GM18508 (cell line): ENCODE data around the gene LHPP.

Experiments used
- ATAC-seq: cut with Tn5 transposase; IDR thresholded peaks from one replicate; pipeline ENCODE4 v1.9.1; 2021; ENCODE audit warnings: moderate number of reproducible peaks; ENCODE audit not compliant: insufficient read depth, unreplicated experiment

The LHPP gene

DNA sequence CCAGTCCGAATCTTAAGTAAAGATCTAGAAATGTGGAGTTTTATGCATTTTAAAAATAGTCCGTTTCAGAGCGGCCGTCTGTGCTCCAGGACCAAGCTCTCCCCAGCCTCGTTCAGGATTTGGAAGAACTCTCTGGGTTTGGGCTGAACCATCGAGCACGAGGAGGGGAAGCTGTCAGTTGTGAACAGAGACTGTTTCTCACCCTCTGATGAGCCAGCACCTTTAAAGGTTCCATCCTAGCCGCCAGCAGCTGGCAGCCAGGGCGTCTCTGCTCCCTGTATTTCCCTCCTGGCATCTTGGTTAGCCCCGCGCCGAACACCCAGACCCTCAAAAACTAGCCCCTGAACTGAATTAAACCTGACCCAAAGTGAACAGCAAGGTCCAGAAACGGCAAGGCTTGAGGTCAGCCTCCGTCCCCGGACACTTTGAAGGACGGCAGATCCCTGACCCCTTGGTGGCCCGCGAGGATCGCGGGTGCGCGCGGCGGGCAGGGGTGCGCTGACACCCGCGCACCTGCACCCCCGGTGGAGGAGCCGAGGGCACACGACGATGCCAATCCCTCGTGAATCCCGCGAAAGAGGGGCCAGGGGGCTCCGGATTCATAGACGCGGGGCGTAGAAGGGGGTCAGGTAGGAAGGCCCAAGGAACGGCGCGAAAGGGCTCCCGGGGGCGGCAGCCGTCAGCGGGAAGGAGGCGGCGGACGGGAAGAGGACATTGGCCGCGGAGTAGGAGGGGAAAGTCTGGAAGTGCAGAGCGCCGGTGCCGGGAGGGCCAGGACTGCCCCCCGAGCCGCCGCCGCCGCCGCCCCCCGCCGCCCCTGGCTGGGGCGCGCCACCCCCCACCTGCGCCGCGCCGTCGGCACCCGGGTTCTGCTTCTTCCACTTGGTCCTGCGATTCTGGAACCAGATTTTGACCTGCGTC, 14.5 kb upstream of the LHPP start:
- ATAC-seq = no peak

- no peak for ATAC-seq
Observed at GRCh38 chr10:124447751-124448466, 13.7 kb upstream of the LHPP start.

DNA sequence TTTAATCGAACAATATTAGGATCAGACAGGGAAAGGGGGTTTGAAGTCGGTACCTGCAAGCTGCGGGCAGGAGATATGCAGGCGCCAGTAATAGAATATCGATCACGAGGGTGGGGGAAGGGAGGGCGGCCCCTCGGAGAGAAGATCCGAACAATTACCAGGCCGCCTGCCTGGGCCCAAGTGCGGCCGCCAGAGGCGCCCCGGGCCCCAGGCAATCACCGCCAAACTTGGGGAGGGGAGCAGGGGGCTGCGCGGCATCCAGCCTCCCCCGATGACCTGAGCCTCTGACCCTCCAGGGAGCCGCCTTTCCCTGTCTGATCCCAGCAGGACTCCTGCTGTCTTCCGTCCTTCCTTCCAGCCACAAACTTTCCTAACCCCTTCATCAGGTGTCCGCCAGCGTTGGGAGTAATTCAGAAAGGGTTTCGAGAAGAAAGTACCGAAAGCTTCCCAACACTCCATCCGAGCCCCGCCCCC, 12.9 kb upstream of the LHPP start:
- no peak for ATAC-seq

DNA sequence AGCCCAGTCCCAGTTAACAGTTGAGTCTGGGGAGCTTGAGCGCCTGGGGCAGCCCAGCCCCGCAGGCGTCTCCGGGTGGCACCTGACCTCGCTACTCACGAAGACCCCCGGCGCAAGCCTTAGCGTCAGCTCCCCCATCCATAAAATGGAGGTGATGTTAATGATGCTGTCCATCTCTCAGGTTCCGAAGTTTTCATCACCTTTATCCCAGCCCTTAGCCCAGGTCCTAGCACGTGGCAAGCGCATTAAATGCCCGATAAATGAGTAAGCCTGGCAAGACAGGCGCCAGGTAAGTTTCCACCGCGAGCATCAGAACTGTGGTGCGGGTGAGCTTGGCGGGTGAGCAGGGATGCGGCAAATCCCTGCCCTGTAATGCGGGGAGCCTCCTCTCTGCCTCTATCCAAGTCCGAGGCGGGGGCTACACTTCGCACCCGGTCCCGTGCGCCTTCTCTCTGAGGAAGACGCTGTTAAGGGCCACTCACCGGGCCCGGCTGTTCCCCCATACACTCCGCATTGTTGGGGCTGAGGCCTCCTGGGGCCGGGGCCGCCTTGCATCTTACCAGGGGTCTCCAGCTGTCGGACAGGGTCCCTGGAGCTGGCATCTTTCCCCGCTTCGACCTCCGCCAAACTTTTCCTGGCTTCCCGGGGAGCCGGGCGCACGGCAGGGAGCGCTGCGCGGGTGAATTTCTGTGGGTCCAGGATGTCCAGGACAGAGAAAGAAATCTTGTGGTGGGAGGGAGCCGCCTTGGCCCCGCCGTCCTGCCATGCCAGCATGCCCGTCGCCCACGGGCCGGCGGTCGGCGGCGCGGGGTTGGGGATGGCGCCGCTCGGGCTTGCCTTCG, 12.2 kb upstream of the LHPP start:
- ATAC-seq = no peak

DNA sequence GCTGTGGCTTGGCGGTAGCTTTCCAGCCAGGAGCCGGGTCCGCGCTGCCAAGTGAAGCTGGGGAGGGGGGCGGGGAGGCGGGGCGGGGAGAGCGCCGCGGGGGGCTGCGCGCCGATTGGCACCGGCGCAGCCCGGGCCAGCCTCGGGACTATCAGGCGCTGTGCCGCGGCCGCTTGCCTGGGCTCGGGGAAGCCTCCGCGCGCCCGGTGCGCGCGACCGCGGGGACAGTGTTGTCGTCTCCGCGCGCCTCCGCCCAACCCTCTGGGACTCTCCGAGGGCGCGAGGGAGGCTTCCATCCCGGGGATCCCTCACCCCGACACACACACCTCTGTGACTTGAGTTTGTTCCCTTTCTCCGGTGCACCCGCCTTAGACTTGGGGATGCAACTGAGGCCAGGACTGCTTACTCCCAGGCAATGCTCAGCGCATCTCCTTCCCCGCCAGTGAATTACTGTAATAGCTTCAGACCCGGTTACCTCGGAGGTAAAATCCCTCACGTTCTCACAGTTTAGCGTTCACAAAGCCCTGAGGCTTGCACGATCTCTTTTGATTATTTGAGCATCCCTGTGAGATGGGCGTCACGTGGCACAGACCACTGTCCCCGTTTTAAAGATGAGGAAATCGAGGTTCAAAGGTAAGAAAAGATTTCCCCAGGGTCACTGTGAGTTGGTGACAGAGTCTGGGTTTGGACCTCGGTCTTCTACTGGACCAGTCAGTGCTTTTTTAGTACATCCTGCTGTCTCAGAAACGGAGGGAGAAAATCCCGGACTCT, 11.4 kb upstream of the LHPP start, which contains the start of gene NKX1-2:
TSS of gene NKX1-2 (minus strand) at position 24 of the 771 bp plus-strand sequence. CDS start 92 bp downstream, outside the sequence.
- ATAC-seq = no peak

DNA sequence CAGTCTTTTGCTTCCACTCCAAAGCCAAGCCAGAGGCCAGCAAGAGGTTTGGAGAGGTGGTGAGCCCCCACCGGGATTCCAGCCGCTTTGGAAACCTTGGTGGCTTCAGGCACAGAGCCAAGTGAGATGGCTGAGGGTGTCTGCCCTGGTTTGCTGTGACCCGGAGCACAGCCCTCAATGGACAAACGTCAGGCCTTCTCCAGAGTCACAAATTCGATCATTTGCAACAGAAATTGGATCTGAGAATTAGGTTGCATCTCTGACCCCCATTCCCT, 10.9 kb upstream of the LHPP start:
- no peak for ATAC-seq

DNA sequence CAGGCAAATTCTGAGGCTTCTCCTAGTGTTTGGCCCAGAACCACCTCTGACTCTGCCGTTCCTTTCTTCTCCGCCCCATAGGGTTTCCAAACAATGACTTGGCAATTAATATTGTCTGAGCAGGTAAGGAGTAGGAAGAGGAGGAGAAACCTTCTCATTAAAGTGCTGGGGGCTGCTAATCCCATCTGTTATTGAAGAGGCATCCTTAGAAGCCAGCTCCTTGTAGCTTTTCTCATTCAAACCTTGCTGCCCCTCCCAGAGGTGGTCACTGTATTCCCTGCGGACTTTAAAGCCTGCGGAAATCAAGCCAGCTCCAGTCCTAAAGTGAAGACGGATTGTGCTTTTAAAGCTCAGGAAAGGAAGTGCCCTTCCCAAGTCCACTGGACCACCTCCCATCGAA, 10.3 kb upstream of the LHPP start:
- no peak for ATAC-seq

DNA sequence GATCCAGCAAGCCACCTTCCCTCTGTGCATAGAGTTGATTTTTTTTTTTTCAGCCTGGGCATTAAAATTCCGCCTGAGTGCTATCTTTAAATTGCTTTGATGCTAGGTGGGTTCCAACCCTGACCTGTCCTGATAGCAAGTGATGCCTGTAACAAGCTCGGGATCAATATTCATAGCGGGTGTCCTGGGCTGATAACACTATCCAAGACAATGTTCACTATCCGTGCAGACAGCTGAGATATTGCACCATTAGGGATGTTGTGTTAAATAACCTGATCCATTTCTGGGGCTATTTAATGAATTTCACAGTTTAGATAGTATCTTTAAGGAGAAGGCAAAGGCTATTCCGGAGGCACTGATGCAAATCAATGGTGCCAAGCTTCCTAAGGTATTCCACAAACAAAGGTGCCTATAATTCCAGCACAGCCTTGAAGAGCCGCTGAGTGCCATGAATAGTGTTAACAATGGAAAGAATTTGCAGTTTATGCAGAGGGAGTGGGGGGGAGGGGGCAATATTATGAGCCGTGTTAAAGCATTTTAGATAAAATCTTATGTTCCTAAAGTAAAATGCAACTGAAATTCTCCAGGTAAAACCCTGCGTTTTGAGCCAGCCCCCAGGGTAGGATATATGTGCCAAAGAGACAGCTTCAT, 7.5 kb upstream of the LHPP start:
- ATAC-seq = no peak

- ATAC-seq = no peak
Observed at GRCh38 chr10:124455441-124455840, 6.2 kb upstream of the LHPP start.

DNA sequence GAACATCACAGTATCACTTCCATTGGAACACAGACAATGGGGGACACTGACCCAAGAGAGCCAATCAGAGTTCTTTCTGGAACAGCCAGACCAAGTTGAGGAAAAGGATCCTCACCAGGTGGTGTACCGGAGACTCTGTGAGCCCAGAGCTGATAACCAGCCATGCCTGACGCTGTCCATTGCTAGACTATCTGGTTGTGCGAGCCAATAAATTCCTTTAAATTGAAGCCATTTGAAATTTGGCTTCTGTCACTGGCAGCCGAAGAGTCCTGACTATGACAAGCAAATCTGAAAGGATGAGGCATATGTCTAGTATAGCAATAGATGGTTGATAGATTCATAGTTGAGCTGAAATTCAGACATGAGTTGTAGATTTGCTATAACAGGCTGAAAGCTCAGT, 3.1 kb upstream of the LHPP start:
- no peak for ATAC-seq

DNA sequence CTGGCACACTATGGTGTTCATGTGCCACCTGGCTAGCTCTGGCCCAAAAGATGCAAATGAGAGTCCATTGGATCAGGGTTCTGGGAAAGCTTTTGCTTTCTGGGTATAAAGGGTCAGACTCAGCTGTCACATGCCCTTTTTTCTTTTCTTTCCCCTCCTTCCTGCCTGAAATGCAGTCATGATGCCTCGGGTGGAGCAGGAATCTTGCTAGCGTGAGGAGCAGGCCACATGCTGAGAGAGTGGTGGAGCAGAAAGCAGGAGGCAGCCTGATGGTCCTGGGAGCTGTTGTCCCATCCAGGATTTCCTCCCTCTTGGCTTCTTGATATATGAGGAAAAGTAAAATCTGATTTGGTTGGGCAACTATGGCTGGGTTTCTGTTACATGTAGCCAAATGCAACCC, 2.7 kb upstream of the LHPP start:
- ATAC-seq = no peak

GRCh38 chr10:124459395-124459794, 2.2 kb upstream of the LHPP start:
- ATAC-seq = no peak

GRCh38 chr10:124460144-124460543, 1.5 kb upstream of the LHPP start:
- no peak for ATAC-seq

GRCh38 chr10:124462348-124462695, 699 bp downstream of the LHPP start:
- ATAC-seq = no peak

GRCh38 chr10:124464028-124464965, 2.7 kb downstream of the LHPP start:
- no peak for ATAC-seq

DNA sequence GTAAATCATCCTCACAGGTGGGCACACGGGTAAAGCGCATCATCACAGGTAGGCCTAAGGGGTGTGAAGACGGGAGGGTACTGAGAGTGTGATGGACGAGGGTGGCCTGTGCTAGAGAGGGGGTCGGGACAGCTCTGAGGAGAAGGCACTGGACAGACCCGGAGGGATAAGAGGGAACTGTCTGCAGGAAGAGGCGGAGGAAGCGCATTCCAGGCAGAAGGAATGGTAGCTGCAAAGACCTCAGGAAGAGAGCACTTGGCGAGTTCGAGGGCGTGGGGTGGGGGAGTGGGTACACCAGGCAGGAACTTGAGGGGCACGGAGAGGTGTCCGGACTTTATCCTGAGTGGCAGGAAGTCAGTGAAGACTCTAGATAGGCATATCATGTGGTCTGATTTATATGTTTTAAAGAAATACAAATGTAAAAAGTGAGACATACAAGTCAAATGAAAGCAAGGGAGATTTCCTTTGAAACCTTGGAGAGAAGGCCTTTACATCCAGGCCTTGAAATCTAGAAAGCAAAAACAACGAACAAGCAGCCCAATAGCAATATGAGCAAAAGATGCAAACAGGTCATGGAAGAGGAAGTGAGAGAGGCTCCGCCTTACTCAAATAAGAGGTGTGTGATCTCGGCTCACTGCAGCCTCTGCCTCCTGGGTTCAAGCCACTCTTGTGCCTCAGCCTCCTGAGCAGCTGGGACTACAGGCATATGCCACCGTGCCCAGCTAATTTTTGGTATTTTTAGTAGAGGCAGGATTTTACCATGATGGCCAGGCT, 3.6 kb downstream of the LHPP start:
- no peak for ATAC-seq

GRCh38 chr10:124465777-124466488, 4.3 kb downstream of the LHPP start:
- ATAC-seq = no peak
